Neural cell (in vitro differentiated cells): ENCODE measurements around the gene DNAL4. TPM values are rescaled to one million over a fixed set of nuclear protein-coding genes. Genes with fewer than 3 reads are reported as not detected.

Experiments used
- H2AFZ ChIP-seq: fragments of 200-600, 300-800 bp; sonication (generic), shearing (Covaris generic); 2 replicates; pipeline ENCODE4 v1.6.0; 2014; ENCODE audit warnings: low read depth, mild to moderate bottlenecking, antibody characterized with exemption, low read length, moderate library complexity
- H3F3A ChIP-seq: fragments of 200-600 bp; shearing (Covaris generic); 2 replicates; pipeline ENCODE4 v1.6.1; 2016; ENCODE audit warnings: mild to moderate bottlenecking, moderate library complexity, mixed read lengths, antibody characterized with exemption, low read length; ENCODE audit not compliant: insufficient read depth, poor library complexity, severe bottlenecking
- H3K27ac ChIP-seq: fragments of 200-600, 300-800 bp; sonication (generic), shearing (Covaris generic); 2 replicates; pipeline ENCODE4 v1.5.1; 2014; ENCODE audit warnings: mild to moderate bottlenecking, low read length, moderate library complexity
- H3K27me3 ChIP-seq: fragments of 300-800, 200-600 bp; sonication (generic), shearing (Covaris generic); 2 replicates; pipeline ENCODE4 v1.6.0; 2014; ENCODE audit warnings: mild to moderate bottlenecking, low read depth, low read length, moderate library complexity; ENCODE audit not compliant: insufficient read depth
- H3K36me3 ChIP-seq: fragments of 300-800, 200-600 bp; sonication (generic), shearing (Covaris generic); 2 replicates; pipeline ENCODE4 v1.5.1; 2014; ENCODE audit warnings: mild to moderate bottlenecking, antibody characterized with exemption, low read length, moderate library complexity; ENCODE audit not compliant: insufficient read depth
- H3K4me2 ChIP-seq: fragments of 300-800, 200-600 bp; sonication (generic), shearing (Covaris generic); 2 replicates; pipeline ENCODE4 v1.6.0; 2014; ENCODE audit warnings: mild to moderate bottlenecking, low read length
- H3K4me3 ChIP-seq: fragments of 300-800, 200-600 bp; sonication (generic), shearing (Covaris generic); 2 replicates; pipeline ENCODE4 v1.5.1; 2014; ENCODE audit warnings: mild to moderate bottlenecking, low read length, moderate library complexity
- H3K79me2 ChIP-seq: fragments of 200-600 bp; shearing (Covaris generic); replicated peaks from 2 replicates; pipeline ENCODE4 v1.6.0; 2014; ENCODE audit warnings: mild to moderate bottlenecking, low read length, moderate library complexity; ENCODE audit not compliant: insufficient read depth
- H3K9ac ChIP-seq: fragments of 300-800, 200-600 bp; sonication (generic), shearing (Covaris generic); 2 replicates; pipeline ENCODE4 v1.6.1; 2016; ENCODE audit warnings: mild to moderate bottlenecking, low read length, mixed read lengths
- H3K9me2 ChIP-seq: fragments of 200-600 bp; shearing (Covaris generic); 2 replicates; pipeline ENCODE4 v1.6.1; 2016; ENCODE audit warnings: mild to moderate bottlenecking, low read length, mixed read lengths; ENCODE audit not compliant: insufficient read depth
- H3K9me3 ChIP-seq: fragments of 200-600, 300-800 bp; sonication (generic), shearing (Covaris generic); 2 replicates; pipeline ENCODE4 v1.6.1; 2016; ENCODE audit warnings: mild to moderate bottlenecking, mixed run types, low read length, moderate library complexity, mixed read lengths
- H4K20me1 ChIP-seq: fragments of 200-600 bp; shearing (Covaris generic); 2 replicates; pipeline ENCODE4 v1.6.1; 2016; ENCODE audit warnings: mild to moderate bottlenecking, mixed run types; ENCODE audit not compliant: insufficient read depth
- EP300 ChIP-seq: fragments of 450-650 bp; conservative IDR thresholded peaks from 2 replicates; pipeline ENCODE4 v1.6.1; 2014; ENCODE audit warnings: antibody characterized with exemption, mild to moderate bottlenecking, moderate library complexity; ENCODE audit not compliant: poor library complexity, severe bottlenecking
- EZH2 ChIP-seq: fragments of 200-600, 300-800 bp; shearing (Covaris generic), sonication (generic); IDR thresholded peaks from 2 replicates; pipeline ENCODE4 v1.6.1; 2014; ENCODE audit warnings: antibody characterized with exemption, low read length, borderline replicate concordance, mild to moderate bottlenecking; ENCODE audit not compliant: insufficient read depth, poor library complexity, severe bottlenecking
- MXI1 ChIP-seq: fragments of 450-650 bp; conservative IDR thresholded peaks from 2 replicates; pipeline ENCODE4 v1.6.1; 2014; ENCODE audit warnings: antibody characterized with exemption, mild to moderate bottlenecking; ENCODE audit not compliant: poor library complexity, severe bottlenecking
- POLR2AphosphoS5 ChIP-seq: IDR thresholded peaks from 2 replicates; pipeline ENCODE4 v1.6.1; 2012
- RAD21 ChIP-seq: fragments of 450-650 bp; conservative IDR thresholded peaks from 2 replicates; pipeline ENCODE4 v1.6.1; 2014; ENCODE audit warnings: antibody characterized with exemption, mild to moderate bottlenecking, moderate library complexity
- SMC3 ChIP-seq: fragments of 450-650 bp; conservative IDR thresholded peaks from 2 replicates; pipeline ENCODE4 v1.6.1; 2014; ENCODE audit warnings: antibody characterized with exemption, mild to moderate bottlenecking, moderate library complexity; ENCODE audit not compliant: poor library complexity
- TAF1 ChIP-seq: IDR thresholded peaks from 2 replicates; pipeline ENCODE4 v1.6.1; 2012; ENCODE audit warnings: low read depth
- polyA plus RNA-seq: library from polyadenylated mRNA; depleted of rRNA; stranded (reverse); fragments of >200 nt; gene quantifications from 2 replicates; pipeline ENCODE4 v1.2.3, GENCODE V29; 2014
- TF ChIP-seq, protein P1 (sequence below): fragments of 450-650 bp; IDR thresholded peaks from 2 replicates; pipeline ENCODE4 v1.5.1; 2014; ENCODE audit warnings: antibody characterized with exemption, mild to moderate bottlenecking, moderate library complexity; ENCODE audit not compliant: poor library complexity, severe bottlenecking
- TF ChIP-seq, protein P2 (sequence below): IDR thresholded peaks from 2 replicates; pipeline ENCODE4 v1.6.1; 2012; ENCODE audit warnings: borderline replicate concordance

The DNAL4 gene
- polyA plus RNA-seq, 1 donor from 2014 or later = 95.0 TPM

DNA sequence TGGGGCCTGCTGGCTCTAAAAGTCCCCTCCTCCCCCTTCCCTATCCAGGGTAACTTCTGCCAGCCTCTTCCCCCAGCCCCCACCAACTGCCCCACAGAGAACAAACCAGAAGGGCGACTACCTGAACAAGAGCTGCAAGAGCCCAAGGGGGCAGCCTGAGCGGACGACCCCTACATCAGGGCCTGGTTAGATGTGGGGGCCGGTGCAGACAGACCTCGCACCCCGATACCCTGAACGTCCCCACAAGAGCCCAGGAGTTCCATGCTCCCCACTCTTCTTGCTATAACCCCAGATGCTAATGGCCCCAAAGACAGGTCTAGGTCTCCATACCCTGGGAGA is 58.8 kb downstream of the DNAL4 start:
- H3K4me3 ChIP-seq = no peak overlapping the region
- no peaks in the 10 kb centered on the region for H3K9me3 ChIP-seq
- no peaks in the 10 kb centered on the region for H4K20me1 ChIP-seq
- TF ChIP-seq SMC3 (no peak), TAF1 (no peak), MXI1 (no peak), POLR2AphosphoS5 (no peak), RAD21 (no peak), EP300 (no peak), EZH2 (no peak)
- TF ChIP-seq, protein P1, sequence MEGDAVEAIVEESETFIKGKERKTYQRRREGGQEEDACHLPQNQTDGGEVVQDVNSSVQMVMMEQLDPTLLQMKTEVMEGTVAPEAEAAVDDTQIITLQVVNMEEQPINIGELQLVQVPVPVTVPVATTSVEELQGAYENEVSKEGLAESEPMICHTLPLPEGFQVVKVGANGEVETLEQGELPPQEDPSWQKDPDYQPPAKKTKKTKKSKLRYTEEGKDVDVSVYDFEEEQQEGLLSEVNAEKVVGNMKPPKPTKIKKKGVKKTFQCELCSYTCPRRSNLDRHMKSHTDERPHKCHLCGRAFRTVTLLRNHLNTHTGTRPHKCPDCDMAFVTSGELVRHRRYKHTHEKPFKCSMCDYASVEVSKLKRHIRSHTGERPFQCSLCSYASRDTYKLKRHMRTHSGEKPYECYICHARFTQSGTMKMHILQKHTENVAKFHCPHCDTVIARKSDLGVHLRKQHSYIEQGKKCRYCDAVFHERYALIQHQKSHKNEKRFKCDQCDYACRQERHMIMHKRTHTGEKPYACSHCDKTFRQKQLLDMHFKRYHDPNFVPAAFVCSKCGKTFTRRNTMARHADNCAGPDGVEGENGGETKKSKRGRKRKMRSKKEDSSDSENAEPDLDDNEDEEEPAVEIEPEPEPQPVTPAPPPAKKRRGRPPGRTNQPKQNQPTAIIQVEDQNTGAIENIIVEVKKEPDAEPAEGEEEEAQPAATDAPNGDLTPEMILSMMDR = no peak
- TF ChIP-seq, protein P2, sequence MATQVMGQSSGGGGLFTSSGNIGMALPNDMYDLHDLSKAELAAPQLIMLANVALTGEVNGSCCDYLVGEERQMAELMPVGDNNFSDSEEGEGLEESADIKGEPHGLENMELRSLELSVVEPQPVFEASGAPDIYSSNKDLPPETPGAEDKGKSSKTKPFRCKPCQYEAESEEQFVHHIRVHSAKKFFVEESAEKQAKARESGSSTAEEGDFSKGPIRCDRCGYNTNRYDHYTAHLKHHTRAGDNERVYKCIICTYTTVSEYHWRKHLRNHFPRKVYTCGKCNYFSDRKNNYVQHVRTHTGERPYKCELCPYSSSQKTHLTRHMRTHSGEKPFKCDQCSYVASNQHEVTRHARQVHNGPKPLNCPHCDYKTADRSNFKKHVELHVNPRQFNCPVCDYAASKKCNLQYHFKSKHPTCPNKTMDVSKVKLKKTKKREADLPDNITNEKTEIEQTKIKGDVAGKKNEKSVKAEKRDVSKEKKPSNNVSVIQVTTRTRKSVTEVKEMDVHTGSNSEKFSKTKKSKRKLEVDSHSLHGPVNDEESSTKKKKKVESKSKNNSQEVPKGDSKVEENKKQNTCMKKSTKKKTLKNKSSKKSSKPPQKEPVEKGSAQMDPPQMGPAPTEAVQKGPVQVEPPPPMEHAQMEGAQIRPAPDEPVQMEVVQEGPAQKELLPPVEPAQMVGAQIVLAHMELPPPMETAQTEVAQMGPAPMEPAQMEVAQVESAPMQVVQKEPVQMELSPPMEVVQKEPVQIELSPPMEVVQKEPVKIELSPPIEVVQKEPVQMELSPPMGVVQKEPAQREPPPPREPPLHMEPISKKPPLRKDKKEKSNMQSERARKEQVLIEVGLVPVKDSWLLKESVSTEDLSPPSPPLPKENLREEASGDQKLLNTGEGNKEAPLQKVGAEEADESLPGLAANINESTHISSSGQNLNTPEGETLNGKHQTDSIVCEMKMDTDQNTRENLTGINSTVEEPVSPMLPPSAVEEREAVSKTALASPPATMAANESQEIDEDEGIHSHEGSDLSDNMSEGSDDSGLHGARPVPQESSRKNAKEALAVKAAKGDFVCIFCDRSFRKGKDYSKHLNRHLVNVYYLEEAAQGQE = no peak
- no peaks in the 10 kb centered on the region for H3F3A ChIP-seq
- no peaks in the 10 kb centered on the region for H3K79me2 ChIP-seq
- peaks cover 5% of the 10 kb centered on the region for H3K36me3 ChIP-seq
- H3K27ac ChIP-seq = no peak overlapping the region
- no peaks in the 10 kb centered on the region for H3K27me3 ChIP-seq
- H3K4me2 ChIP-seq = no peak overlapping the region
- no peak overlapping the region for H2AFZ ChIP-seq
- H3K9ac ChIP-seq = no peak overlapping the region
- no peaks in the 10 kb centered on the region for H3K9me2 ChIP-seq

DNA sequence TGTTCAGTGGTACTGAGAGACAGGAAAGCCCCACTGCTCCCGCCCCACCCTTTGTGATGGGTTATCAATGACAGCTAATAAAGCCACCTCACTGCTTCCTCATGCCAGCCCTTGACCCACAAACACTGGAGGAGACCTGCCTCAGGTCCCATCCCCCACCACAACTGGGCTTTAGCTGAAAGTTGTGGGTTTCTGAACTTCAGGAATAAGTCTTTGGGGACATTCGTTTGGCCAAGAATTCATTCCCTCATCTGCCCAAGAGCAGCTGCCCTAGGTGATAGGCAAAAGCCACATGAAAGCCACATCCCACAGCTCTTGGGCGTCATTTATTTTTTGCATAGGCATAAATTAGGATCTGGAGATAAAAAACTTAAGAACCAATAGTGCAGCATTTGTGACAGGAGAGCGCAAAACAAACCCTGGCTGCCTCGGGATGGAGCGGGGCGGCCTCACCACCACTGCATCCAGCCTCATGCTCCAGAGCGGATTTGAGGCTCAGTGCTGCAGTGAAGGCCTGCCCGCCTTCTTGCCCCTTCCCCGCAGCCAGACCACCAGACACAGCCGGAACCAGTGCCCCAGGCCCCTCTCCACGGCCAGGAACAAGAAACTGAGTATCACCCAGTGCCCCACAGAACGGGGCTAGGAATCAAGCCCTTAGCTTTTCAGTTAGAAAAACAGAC is 59.4 kb downstream of the DNAL4 start:
- no peaks in the 10 kb centered on the region for H3F3A ChIP-seq
- no peak overlapping the region for H3K27ac ChIP-seq
- H3K4me2 ChIP-seq = no peak overlapping the region
- H4K20me1 ChIP-seq = no peaks in the 10 kb centered on the region
- no peaks in the 10 kb centered on the region for H3K9me2 ChIP-seq
- H3K4me3 ChIP-seq = no peak overlapping the region
- H3K9me3 ChIP-seq = no peaks in the 10 kb centered on the region
- TF ChIP-seq, protein P2 = no peak
- TF ChIP-seq TAF1 (no peak), SMC3 (no peak), EZH2 (no peak), POLR2AphosphoS5 (no peak), EP300 (no peak), RAD21 (no peak), MXI1 (no peak)
- TF ChIP-seq, protein P1 = no peak
- H3K36me3 ChIP-seq = peaks cover 4% of the 10 kb centered on the region
- H2AFZ ChIP-seq = no peak overlapping the region
- no peak overlapping the region for H3K9ac ChIP-seq
- H3K27me3 ChIP-seq = no peaks in the 10 kb centered on the region
- H3K79me2 ChIP-seq = no peaks in the 10 kb centered on the region
